GM23248 (cell line): Measurements from ENCODE around the gene DHX36.

ENCODE experiments used
- EZH2 ChIP-seq: fragments of 200-600 bp; sonication (generic); IDR thresholded peaks from 2 replicates; pipeline ENCODE4 v1.6.1; 2018; ENCODE audit warnings: antibody characterized with exemption, mild to moderate bottlenecking; ENCODE audit not compliant: insufficient read depth, poor library complexity, severe bottlenecking
- EZH2phosphoT487 ChIP-seq: fragments of 200-600 bp; sonication (generic); IDR thresholded peaks from 2 replicates; pipeline ENCODE4 v1.6.1; 2018; ENCODE audit warnings: antibody characterized with exemption, moderate library complexity, mild to moderate bottlenecking, low read depth; ENCODE audit not compliant: insufficient read depth

DNA sequence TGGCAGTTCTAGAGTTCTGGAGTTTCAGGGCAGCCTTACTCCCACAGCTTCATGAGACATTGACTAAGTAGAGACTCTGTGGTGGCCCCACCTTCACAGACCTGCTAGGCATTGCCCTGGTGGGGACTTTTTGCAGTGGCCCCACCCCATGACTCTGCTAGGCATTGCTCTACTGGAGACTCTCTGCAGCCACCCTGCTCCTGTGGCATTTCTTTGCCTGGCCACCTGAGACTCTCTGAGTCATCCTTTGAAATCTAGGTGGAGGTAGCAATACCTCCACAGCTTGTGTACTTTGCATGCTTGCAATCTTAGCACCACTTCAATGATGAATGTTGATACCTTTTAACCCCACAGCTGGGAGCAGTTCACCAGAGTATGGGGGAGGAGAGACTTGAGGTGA is 40.6 kb upstream of the DHX36 start:
- TF ChIP-seq EZH2: no peak
- TF ChIP-seq EZH2phosphoT487: no peak
